ENCODE results near the gene MREG.

The MREG gene

GRCh38 chr2:216013080-216013909, at the start of gene MREG:
Gene MREG (minus strand): TSS chr2:216013551. CDS start chr2:216013327, 224 bp downstream.
- DNase-seq = peak; percentile 91

- DNase-seq = no peak
These were observed 46.0 kb upstream of the MREG start for GRCh38 chr2:216059233-216059834.

GRCh38 chr2:216057688-216058193, 44.4 kb upstream of the MREG start:
- no peak for DNase-seq

GRCh38 chr2:216056739-216057138, 43.4 kb upstream of the MREG start:
- no peak for DNase-seq

GRCh38 chr2:216055680-216056079, 42.3 kb upstream of the MREG start:
- DNase-seq = no peak

GRCh38 chr2:216052420-216052819, 39.1 kb upstream of the MREG start:
- DNase-seq = no peak

- DNase-seq = no peak
These were observed 38.0 kb upstream of the MREG start for GRCh38 chr2:216051350-216051749.

GRCh38 chr2:216049452-216049851, 36.1 kb upstream of the MREG start:
- DNase-seq = no peak

- no peak for DNase-seq
These were observed 34.0 kb upstream of the MREG start for GRCh38 chr2:216047397-216047796.

- DNase-seq = no peak
These were observed 31.6 kb upstream of the MREG start for GRCh38 chr2:216044883-216045486.

GRCh38 chr2:216043949-216044348, 30.6 kb upstream of the MREG start:
- no peak for DNase-seq

- DNase-seq = no peak
These were observed 28.1 kb upstream of the MREG start for GRCh38 chr2:216041438-216041837.

GRCh38 chr2:216039918-216040317, 26.6 kb upstream of the MREG start:
- DNase-seq = no peak

- DNase-seq = peak; percentile 85
These were observed 20.7 kb upstream of the MREG start for GRCh38 chr2:216034065-216034464.

- DNase-seq = no peak
These were observed 20.1 kb upstream of the MREG start for GRCh38 chr2:216033403-216033802.

GRCh38 chr2:216031960-216032689, 18.8 kb upstream of the MREG start:
- DNase-seq = no peak

GRCh38 chr2:216030216-216030615, 16.9 kb upstream of the MREG start:
- DNase-seq = no peak

GRCh38 chr2:216029416-216030129, 16.2 kb upstream of the MREG start:
- DNase-seq = no peak

- DNase-seq = no peak
These were observed 11.5 kb upstream of the MREG start for GRCh38 chr2:216024779-216025336.

- peak; percentile 69 for DNase-seq
These were observed 9.8 kb upstream of the MREG start for GRCh38 chr2:216023055-216023648.

GRCh38 chr2:216021768-216022565, 8.6 kb upstream of the MREG start:
- DNase-seq = no peak
